ENCODE data around the gene CDK1. TPM values are rescaled to one million over a fixed set of nuclear protein-coding genes. Genes with fewer than 3 reads are reported as not detected.

The CDK1 gene
- total RNA-seq, 1 experiment from 2014 or later: 302 TPM

- peaks cover 80% of the 10 kb centered on the region for H3K36me3 ChIP-seq
- no peaks in the 10 kb centered on the region for H3K9me3 ChIP-seq (replicated peaks)
- H3K27ac ChIP-seq: no peak overlapping the region
- no peak overlapping the region for H3K4me3 ChIP-seq
- H3K4me1 ChIP-seq (replicated peaks): peaks cover 7% of the 10 kb centered on the region
- DNase-seq (ENCODE audit: low read depth in 1 of 2, low spot score in 2 of 2): no peak
- H3K27me3 ChIP-seq (replicated peaks): no peaks in the 10 kb centered on the region
Measured at GRCh38 chr10:60794953-60795352, 16.7 kb downstream of the CDK1 start.

- Histone ChIP-seq H3K9me3 (replicated peaks) (no peaks in the 10 kb centered on the region), H3K27ac (no peak overlapping the region), H3K36me3 (peaks cover 73% of the 10 kb centered on the region), H3K4me1 (replicated peaks) (peaks cover 7% of the 10 kb centered on the region), H3K4me3 (no peak overlapping the region), H3K27me3 (replicated peaks) (no peaks in the 10 kb centered on the region)
- no peak for DNase-seq (ENCODE audit: low read depth in 1 of 2, low spot score in 2 of 2)
Measured at GRCh38 chr10:60795465-60796202, 17.4 kb downstream of the CDK1 start.

GRCh38 chr10:60796481-60796880 lies 18.2 kb downstream of the CDK1 start:
- peaks cover 66% of the 10 kb centered on the region for H3K36me3 ChIP-seq
- no peak for DNase-seq (ENCODE audit: low read depth in 1 of 2, low spot score in 2 of 2)

GRCh38 chr10:60797200-60797599 lies 18.9 kb downstream of the CDK1 start:
- Histone ChIP-seq H3K27me3 (replicated peaks) (no peaks in the 10 kb centered on the region), H3K4me1 (replicated peaks) (peaks cover 18% of the 10 kb centered on the region), H3K36me3 (peaks cover 59% of the 10 kb centered on the region), H3K27ac (no peak overlapping the region), H3K4me3 (no peak overlapping the region), H3K9me3 (replicated peaks) (no peaks in the 10 kb centered on the region)
- no peak for DNase-seq (ENCODE audit: low read depth in 1 of 2, low spot score in 2 of 2)

More at GRCh38 chr10:60796481-60796880, 18.2 kb downstream of the CDK1 start:
- Histone ChIP-seq H3K27ac (no peak overlapping the region), H3K4me1 (replicated peaks) (peaks cover 14% of the 10 kb centered on the region), H3K27me3 (replicated peaks) (no peaks in the 10 kb centered on the region), H3K4me3 (no peak overlapping the region), H3K9me3 (replicated peaks) (no peaks in the 10 kb centered on the region)

- Histone ChIP-seq H3K4me1 (replicated peaks) (peaks cover 15% of the 10 kb centered on the region), H3K9me3 (replicated peaks) (no peaks in the 10 kb centered on the region), H3K4me3 (no peak overlapping the region), H3K36me3 (peaks cover 50% of the 10 kb centered on the region), H3K27ac (no peak overlapping the region), H3K27me3 (replicated peaks) (no peaks in the 10 kb centered on the region)
- DNase-seq (ENCODE audit: low read depth in 1 of 2, low spot score in 2 of 2): no peak
Measured at GRCh38 chr10:60798031-60798430, 19.8 kb downstream of the CDK1 start.

GRCh38 chr10:60798870-60799269 lies 20.6 kb downstream of the CDK1 start:
- Histone ChIP-seq H3K4me3 (no peak overlapping the region), H3K36me3 (peaks cover 42% of the 10 kb centered on the region), H3K9me3 (replicated peaks) (no peaks in the 10 kb centered on the region), H3K27me3 (replicated peaks) (no peaks in the 10 kb centered on the region), H3K4me1 (replicated peaks) (peaks cover 11% of the 10 kb centered on the region), H3K27ac (no peak overlapping the region)
- DNase-seq (ENCODE audit: low read depth in 1 of 2, low spot score in 2 of 2): no peak

- Histone ChIP-seq H3K36me3 (peaks cover 30% of the 10 kb centered on the region), H3K27ac (no peak overlapping the region), H3K4me3 (no peak overlapping the region), H3K9me3 (replicated peaks) (no peaks in the 10 kb centered on the region), H3K4me1 (replicated peaks) (peaks cover 11% of the 10 kb centered on the region), H3K27me3 (replicated peaks) (no peaks in the 10 kb centered on the region)
- DNase-seq (ENCODE audit: low read depth in 1 of 2, low spot score in 2 of 2): no peak
Measured at GRCh38 chr10:60799971-60800650, 21.8 kb downstream of the CDK1 start.

GRCh38 chr10:60800918-60801317 lies 22.6 kb downstream of the CDK1 start:
- no peaks in the 10 kb centered on the region for H3K27me3 ChIP-seq (replicated peaks)
- no peak overlapping the region for H3K27ac ChIP-seq

GRCh38 chr10:60801522-60801921 lies 23.2 kb downstream of the CDK1 start:
- Histone ChIP-seq H3K27ac (no peak overlapping the region), H3K4me3 (no peak overlapping the region), H3K4me1 (replicated peaks) (peaks cover 11% of the 10 kb centered on the region), H3K9me3 (replicated peaks) (no peaks in the 10 kb centered on the region), H3K36me3 (peaks cover 17% of the 10 kb centered on the region), H3K27me3 (replicated peaks) (no peaks in the 10 kb centered on the region)
- DNase-seq (ENCODE audit: low read depth in 1 of 2, low spot score in 2 of 2): peak in 1 of 2 experiments; percentile 32

More at GRCh38 chr10:60800918-60801317, 22.6 kb downstream of the CDK1 start:
- Histone ChIP-seq H3K4me1 (replicated peaks) (peaks cover 11% of the 10 kb centered on the region), H3K36me3 (peaks cover 21% of the 10 kb centered on the region), H3K9me3 (replicated peaks) (no peaks in the 10 kb centered on the region), H3K4me3 (no peak overlapping the region)
- DNase-seq (ENCODE audit: low read depth in 1 of 2, low spot score in 2 of 2): no peak

GRCh38 chr10:60803433-60803832 lies 25.2 kb downstream of the CDK1 start:
- Histone ChIP-seq H3K36me3 (no peaks in the 10 kb centered on the region), H3K27ac (no peak overlapping the region), H3K4me3 (no peak overlapping the region), H3K9me3 (replicated peaks) (no peaks in the 10 kb centered on the region), H3K4me1 (replicated peaks) (peaks cover 17% of the 10 kb centered on the region), H3K27me3 (replicated peaks) (no peaks in the 10 kb centered on the region)
- DNase-seq (ENCODE audit: low read depth in 1 of 2, low spot score in 2 of 2): no peak

GRCh38 chr10:60803865-60804264 lies 25.6 kb downstream of the CDK1 start:
- peaks cover 17% of the 10 kb centered on the region for H3K4me1 ChIP-seq (replicated peaks)
- H3K27me3 ChIP-seq (replicated peaks): no peaks in the 10 kb centered on the region
- no peak overlapping the region for H3K4me3 ChIP-seq
- H3K9me3 ChIP-seq (replicated peaks): no peaks in the 10 kb centered on the region
- H3K27ac ChIP-seq: no peak overlapping the region
- H3K36me3 ChIP-seq: no peaks in the 10 kb centered on the region
- DNase-seq (ENCODE audit: low read depth in 1 of 2, low spot score in 2 of 2): no peak

GRCh38 chr10:60806921-60807320 lies 28.6 kb downstream of the CDK1 start:
- no peaks in the 10 kb centered on the region for H3K9me3 ChIP-seq (replicated peaks)
- no peak overlapping the region for H3K27ac ChIP-seq
- H3K36me3 ChIP-seq: no peaks in the 10 kb centered on the region
- no peak for DNase-seq (ENCODE audit: low read depth in 1 of 2, low spot score in 2 of 2)
- no peak overlapping the region for H3K4me3 ChIP-seq
- H3K27me3 ChIP-seq (replicated peaks): no peaks in the 10 kb centered on the region
- H3K4me1 ChIP-seq (replicated peaks): peaks cover 17% of the 10 kb centered on the region

- no peak for DNase-seq (ENCODE audit: low read depth in 1 of 2, low spot score in 2 of 2)
- Histone ChIP-seq H3K27ac (no peak overlapping the region), H3K4me1 (replicated peaks) (peaks cover 17% of the 10 kb centered on the region), H3K27me3 (replicated peaks) (no peaks in the 10 kb centered on the region), H3K9me3 (replicated peaks) (no peaks in the 10 kb centered on the region), H3K4me3 (no peak overlapping the region), H3K36me3 (no peaks in the 10 kb centered on the region)
Measured at GRCh38 chr10:60807499-60807898, 29.2 kb downstream of the CDK1 start.

GRCh38 chr10:60808036-60808435 lies 29.8 kb downstream of the CDK1 start:
- Histone ChIP-seq H3K4me1 (replicated peaks) (peaks cover 17% of the 10 kb centered on the region), H3K9me3 (replicated peaks) (no peaks in the 10 kb centered on the region), H3K36me3 (no peaks in the 10 kb centered on the region), H3K4me3 (no peak overlapping the region), H3K27ac (no peak overlapping the region), H3K27me3 (replicated peaks) (no peaks in the 10 kb centered on the region)
- no peak for DNase-seq (ENCODE audit: low read depth in 1 of 2, low spot score in 2 of 2)
